Smooth muscle cell of the brain vasculature (primary cell): ENCODE data around the gene MDFIC2.
"Not testable (repeated sequence)": the region's sequence is repeated elsewhere in the genome, so short reads cannot be mapped to it uniquely, and the experiment has no call there.

Source experiments
- DNase-seq: peaks from one replicate; pipeline ENCODE4 v3.0.0-alpha.2; 2012; ENCODE audit warnings: low read depth, low spot score

Gene MDFIC2

DNA sequence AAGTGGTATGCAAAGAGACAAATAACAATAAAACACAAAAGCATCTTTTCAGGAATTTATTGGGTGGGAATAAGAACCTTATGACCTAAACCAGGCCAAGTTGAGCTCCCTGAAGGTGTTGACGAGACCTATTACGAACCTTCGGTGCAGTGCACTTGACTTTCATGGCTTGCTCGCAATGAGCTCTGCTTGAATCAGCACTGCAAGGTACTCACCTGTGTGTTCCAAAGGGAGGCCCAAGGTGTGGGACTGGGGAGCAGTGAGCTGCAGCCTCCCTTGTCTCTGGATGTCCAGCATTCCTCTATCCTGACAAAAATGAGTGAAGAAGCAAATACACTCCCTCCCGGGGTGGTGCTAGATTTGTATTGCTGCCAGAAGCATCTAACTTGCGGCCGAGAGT lies at the start of gene MDFIC2:
MDFIC2 (minus strand) TSS at position 303 of the 400 bp plus-strand sequence. CDS start 665 bp downstream, outside the sequence.
- DNase-seq = no peak

DNA sequence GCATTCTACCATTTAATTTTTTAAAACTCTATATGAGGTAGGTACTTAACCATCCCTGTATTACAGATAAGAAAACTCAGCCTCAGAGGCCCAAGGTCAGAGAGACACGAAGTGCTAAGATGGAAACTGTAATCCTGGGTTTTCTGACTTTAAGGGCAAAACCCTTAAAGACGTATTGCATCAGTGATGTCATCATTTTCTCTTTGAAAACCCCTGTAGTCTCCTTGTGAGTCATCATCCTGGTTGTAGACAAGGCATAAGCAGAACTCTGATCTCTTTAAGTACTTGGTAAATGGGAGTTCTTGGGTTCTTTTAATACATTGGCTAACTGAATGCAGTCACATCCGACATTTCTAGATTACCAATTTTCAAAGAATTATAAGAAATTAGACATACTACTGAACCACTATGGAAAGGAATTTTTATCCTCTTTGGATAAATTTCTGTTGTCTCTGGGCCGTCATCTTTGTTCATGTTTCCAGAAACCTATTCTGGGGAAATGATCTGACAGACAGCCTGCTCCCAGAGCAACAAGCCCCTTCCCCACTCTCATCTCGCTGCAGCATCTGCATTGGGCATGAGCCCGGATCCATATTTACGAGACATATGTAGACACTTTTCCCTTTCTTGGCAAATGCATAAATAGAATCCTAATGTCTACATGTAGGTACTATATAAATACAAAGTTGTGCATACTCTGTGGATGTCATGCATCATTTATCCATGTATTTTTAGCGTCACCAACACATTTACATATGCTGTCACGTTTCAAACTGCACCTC lies 48.7 kb upstream of the MDFIC2 start:
- DNase-seq = no peak

GRCh38 chr3:70359711-70360110 lies 47.3 kb upstream of the MDFIC2 start:
- DNase-seq = no peak

DNA sequence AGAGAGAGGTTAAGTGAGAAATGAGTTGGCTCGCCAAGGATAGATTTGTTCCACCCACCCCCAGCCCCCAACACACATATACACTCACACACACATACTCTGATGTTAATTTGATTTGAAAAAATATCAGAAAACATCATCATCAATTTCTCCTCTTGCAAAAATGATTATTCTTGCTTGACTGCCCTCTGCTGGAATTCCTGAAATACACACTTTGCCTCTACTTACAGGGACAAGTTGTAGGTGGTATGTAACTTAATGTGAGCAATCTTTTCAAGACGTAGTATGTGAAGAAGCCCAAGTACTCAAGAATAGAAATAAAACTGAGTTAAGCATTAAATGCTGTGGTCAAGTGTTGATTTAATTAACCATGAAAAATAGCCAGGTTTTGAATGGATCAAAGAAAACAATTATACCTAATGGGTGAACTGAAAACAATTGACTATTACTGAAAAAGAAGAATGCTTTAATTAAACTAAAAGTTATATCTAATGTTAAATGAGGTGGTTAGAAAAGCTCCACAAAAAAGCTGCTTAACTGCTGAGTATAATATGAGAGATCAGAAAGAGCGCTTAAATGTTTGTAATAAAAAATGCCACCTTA lies 46.6 kb upstream of the MDFIC2 start:
- DNase-seq = peak; percentile 7

DNA sequence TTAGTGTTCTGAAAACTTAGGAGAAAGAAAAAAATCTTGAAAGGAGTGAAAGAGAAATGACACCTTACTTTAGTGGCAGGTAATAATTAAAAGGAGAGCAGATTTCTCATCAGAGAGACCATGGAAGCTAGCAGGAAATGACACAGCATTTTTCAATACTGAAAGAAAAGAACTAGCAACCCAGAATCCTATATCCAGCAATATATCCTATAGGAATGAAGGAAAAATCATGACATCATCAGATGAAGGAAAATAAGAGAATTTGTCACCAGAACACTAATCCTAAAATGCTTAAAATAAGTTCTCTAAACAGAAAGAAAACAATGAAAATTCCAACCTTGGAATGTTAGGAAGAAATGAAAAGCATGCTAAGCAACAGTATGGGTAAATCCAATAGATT lies 39.8 kb upstream of the MDFIC2 start:
- DNase-seq = no peak

- DNase-seq = no peak
Measured at GRCh38 chr3:70342149-70342548, 29.7 kb upstream of the MDFIC2 start.

DNA sequence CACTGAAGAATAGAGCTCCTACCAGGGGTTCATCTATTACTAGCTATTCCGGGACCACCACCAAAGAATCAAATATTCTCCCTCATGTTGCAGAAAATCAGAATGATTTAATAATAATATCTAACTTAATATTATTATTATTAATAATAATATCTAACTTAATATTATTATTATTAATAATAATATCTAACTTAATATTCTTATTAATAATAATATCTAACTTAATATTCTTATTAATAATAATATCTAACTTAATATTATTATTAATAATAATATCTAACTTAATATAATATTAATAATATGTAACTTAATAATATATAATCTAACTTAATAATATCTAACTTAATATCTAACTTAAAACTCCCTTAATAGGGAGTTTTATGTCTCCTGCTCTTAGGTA lies 24.4 kb upstream of the MDFIC2 start:
- DNase-seq = not testable (repeated sequence)

- no peak for DNase-seq
Measured at GRCh38 chr3:70333080-70333479, 20.6 kb upstream of the MDFIC2 start.

DNA sequence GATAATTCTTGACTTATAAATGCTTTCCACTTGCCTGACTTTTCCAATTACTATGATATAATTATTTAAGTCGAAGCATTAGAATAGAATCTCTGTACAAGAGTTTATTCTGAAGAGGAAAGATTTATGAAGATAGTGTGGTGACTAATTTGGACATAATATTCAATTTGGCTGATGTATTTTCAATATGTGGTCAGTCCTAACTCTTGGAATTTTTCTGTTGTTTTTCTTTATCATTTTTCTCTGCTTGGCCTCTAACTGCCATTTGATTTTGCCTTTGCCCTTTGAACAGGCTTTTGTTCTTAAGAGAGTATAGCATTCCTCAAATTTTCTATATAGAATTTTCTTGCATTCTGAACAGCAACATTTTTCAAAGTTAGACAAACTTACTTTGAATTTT lies 2.6 kb upstream of the MDFIC2 start:
- DNase-seq = no peak

GRCh38 chr3:70310809-70311208 lies 1.6 kb downstream of the MDFIC2 start:
- DNase-seq = no peak

DNA sequence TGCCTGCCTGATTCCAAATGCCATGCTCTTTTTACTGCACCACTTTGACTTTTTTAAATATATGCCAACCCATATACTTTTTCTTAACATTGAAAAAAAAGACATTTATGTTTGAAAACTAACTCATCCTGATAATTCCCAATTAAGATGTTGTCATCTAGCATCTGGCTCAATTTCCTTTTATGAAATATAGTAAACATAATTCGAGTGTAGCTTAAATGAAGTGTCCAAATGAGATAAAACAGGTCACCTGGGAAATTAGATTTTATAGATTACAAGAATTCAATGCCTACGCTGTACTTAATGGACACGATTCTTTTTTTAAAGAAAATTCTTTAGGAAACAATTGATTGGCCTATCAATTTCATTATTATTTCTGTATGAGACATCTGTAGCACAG lies 2.8 kb downstream of the MDFIC2 start:
- no peak for DNase-seq

GRCh38 chr3:70308760-70309159 lies 3.7 kb downstream of the MDFIC2 start:
- no peak for DNase-seq

- no peak for DNase-seq
Measured at GRCh38 chr3:70306736-70307135, 5.7 kb downstream of the MDFIC2 start.

DNA sequence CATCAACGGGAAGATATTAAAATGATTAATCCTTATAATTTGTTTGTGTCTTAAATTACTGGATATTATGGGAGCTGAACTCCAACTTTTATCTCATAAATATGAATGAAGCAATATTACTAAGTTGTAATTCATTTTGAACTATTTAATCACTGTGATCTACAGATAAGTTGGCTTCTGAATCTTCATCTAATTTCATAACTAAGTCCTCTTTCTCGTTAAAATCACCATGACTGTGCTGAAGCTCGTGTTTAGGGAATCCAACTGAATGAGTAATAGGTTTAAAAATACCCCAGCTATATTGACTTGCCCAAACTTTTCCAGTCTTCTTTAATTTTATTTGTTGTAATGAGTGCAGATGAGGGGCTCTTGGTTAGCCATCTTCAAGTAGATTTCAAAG lies 14.1 kb downstream of the MDFIC2 start:
- DNase-seq = no peak

DNA sequence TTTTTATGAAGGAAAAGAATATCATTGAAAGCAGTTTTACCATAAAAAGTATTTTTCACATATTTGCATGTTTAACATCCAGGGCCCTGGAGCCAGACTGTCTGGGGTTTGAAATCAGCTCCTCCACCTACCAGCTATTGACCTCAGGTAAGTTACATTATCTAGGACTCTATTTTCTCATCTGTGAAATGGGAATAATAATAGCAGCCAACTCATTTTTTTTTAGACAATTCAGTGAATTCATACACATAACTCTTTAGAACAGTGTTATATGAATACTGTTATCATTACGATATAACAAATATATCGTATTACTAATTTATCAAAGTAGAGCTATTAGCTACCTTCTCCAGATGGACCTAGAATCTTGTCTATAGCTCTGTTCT lies 21.3 kb downstream of the MDFIC2 start:
- no peak for DNase-seq

- not testable (repeated sequence) for DNase-seq
Measured at GRCh38 chr3:70290431-70291096, 21.9 kb downstream of the MDFIC2 start.

GRCh38 chr3:70281663-70282062 lies 30.8 kb downstream of the MDFIC2 start:
- no peak for DNase-seq

GRCh38 chr3:70277304-70277703 lies 35.1 kb downstream of the MDFIC2 start:
- DNase-seq = no peak

DNA sequence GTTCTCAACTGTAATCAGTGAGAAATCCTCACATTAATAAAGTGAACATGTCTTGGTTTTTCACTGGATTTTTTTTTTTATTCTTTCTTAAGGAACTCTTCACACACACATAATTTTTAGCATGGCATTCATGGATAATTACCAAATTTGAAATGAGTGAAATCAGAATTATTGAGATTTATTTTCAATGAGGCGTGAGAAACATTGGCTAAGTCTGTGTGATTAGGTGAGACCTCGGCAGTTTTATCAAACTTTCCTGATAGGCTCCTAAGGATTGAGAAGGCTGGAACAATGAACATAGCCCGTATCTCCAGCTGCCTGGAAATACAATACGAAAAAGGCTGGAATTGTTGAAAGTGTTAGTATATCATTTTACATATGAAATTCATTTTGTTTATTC lies 35.5 kb downstream of the MDFIC2 start:
- DNase-seq = no peak

DNA sequence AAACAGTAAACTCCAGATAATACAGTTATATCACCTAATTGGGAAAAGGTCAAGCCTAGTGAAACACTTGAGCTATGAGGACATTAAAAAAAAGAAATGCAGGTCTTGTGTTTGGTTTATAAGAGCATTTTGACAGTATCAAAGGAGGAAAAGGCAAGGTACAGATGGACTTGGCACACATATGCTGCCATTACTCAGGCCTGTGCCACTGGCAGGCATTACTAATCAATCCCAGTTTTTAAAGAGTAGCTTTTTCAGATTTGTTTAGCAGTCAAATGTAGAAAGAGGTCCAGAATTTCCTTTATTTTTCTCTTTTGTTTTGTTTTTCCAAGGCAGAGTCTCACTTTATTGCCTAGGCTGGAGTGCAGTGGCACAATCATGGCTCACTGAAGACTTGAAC lies 38.9 kb downstream of the MDFIC2 start:
- DNase-seq = no peak

GRCh38 chr3:70272798-70273197 lies 39.6 kb downstream of the MDFIC2 start:
- DNase-seq = no peak

- DNase-seq = no peak
Measured at GRCh38 chr3:70264122-70264780, 48.2 kb downstream of the MDFIC2 start.
